Stimulated activated CD4-positive, alpha-beta T cell treated with anti-CD3 and anti-CD28 coated beads, Interleukin-15, amount 100 ng/mL, for 48 hours (primary cell): ENCODE measurements around the gene SERTAD4.
"Not testable (repeated sequence)": the region's sequence is repeated elsewhere in the genome, so short reads cannot be mapped to it uniquely, and the experiment has no call there.

Experiments
- DNase-seq, 2 donors: peaks; one replicate each; pipeline ENCODE4 v3.0.0-alpha.2; 2020; ENCODE audit warnings: low read depth in 2 of 2

Gene SERTAD4

GRCh38 chr1:210232511-210233215 is at the start of gene SERTAD4:
Gene SERTAD4, plus strand, starts transcription at chr1:210232796. Its CDS starts 5,165 bp downstream, at chr1:210237961.
- no peak for DNase-seq

GRCh38 chr1:210185063-210185462 is 47.5 kb upstream of the SERTAD4 start:
- no peak for DNase-seq

GRCh38 chr1:210187849-210188606 is 44.6 kb upstream of the SERTAD4 start:
- not testable (repeated sequence) for DNase-seq

- no peak for DNase-seq
Observed at GRCh38 chr1:210189426-210189825, 43.2 kb upstream of the SERTAD4 start.

- DNase-seq: no peak
Observed at GRCh38 chr1:210195635-210196160, 36.9 kb upstream of the SERTAD4 start.

GRCh38 chr1:210196266-210196665 is 36.3 kb upstream of the SERTAD4 start:
- not testable (repeated sequence) for DNase-seq

GRCh38 chr1:210198840-210199239 is 33.8 kb upstream of the SERTAD4 start:
- DNase-seq: no peak

GRCh38 chr1:210200124-210200736 is 32.4 kb upstream of the SERTAD4 start:
- no peak for DNase-seq

GRCh38 chr1:210201681-210202080 is 30.9 kb upstream of the SERTAD4 start:
- no peak for DNase-seq

GRCh38 chr1:210207597-210208450 is 24.8 kb upstream of the SERTAD4 start:
- no peak for DNase-seq

GRCh38 chr1:210213335-210213734 is 19.3 kb upstream of the SERTAD4 start:
- no peak for DNase-seq

- DNase-seq: no peak
Observed at GRCh38 chr1:210214573-210215409, 17.8 kb upstream of the SERTAD4 start.

GRCh38 chr1:210217482-210217881 is 15.1 kb upstream of the SERTAD4 start:
- no peak for DNase-seq

- DNase-seq: no peak
Observed at GRCh38 chr1:210218047-210218446, 14.5 kb upstream of the SERTAD4 start.

- no peak for DNase-seq
Observed at GRCh38 chr1:210222340-210223006, 10.1 kb upstream of the SERTAD4 start.

- DNase-seq: no peak
Observed at GRCh38 chr1:210223226-210223904, 9.2 kb upstream of the SERTAD4 start.

GRCh38 chr1:210228158-210228557 is 4.4 kb upstream of the SERTAD4 start:
- DNase-seq: no peak

- DNase-seq: no peak
Observed at GRCh38 chr1:210230149-210230695, 2.4 kb upstream of the SERTAD4 start.

GRCh38 chr1:210231846-210232510 is 618 bp upstream of the SERTAD4 start:
- no peak for DNase-seq
